NCI-H446 treated with DMSO at 0.1 percent for 48 hours (cell line): ENCODE measurements around the gene NR5A2.

ENCODE experiments used
- DNase-seq: peaks from one replicate; lab custom pipeline; 2025; lab: John Stamatoyannopoulos, UW

Gene NR5A2

DNA sequence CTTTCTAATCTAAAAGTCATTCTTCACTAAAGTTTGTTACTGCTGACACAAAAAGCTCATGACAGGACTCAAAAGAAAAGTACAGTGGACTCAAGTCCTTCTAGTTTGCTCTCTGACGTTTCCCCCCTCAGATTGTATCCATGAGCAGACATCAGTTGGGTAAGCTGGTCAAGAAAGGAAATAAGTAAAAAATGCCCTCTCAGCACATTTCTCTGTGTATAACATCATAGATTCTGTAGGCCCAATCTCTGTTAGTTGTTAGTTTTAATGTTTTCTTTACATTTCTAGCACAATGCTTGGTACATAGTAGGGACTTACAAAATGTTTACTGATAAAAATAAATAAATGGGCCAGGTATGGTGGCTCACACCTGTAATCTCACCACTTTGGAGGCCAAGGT lies 96.8 kb downstream of the NR5A2 start:
- DNase-seq, result no peak

DNA sequence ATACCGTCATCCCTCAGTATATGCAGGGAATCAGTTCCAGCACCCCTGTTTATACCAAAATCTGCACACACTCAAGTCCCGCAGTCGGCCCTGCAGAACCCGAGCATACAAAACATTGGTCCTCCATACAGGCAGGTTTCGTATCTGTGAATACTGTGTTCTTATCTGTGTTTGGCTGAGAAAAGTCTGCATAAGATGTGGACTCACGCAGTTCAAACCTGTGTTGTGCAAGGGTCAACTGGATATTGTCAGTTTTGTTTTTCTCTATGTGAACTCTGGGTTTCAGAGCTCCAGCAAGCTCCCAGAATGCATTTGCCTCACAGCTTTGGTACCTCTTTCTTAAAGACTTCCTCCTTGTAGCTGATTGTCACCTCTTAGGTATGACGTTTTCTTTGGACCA lies 100.6 kb downstream of the NR5A2 start:
- no peak for DNase-seq

DNA sequence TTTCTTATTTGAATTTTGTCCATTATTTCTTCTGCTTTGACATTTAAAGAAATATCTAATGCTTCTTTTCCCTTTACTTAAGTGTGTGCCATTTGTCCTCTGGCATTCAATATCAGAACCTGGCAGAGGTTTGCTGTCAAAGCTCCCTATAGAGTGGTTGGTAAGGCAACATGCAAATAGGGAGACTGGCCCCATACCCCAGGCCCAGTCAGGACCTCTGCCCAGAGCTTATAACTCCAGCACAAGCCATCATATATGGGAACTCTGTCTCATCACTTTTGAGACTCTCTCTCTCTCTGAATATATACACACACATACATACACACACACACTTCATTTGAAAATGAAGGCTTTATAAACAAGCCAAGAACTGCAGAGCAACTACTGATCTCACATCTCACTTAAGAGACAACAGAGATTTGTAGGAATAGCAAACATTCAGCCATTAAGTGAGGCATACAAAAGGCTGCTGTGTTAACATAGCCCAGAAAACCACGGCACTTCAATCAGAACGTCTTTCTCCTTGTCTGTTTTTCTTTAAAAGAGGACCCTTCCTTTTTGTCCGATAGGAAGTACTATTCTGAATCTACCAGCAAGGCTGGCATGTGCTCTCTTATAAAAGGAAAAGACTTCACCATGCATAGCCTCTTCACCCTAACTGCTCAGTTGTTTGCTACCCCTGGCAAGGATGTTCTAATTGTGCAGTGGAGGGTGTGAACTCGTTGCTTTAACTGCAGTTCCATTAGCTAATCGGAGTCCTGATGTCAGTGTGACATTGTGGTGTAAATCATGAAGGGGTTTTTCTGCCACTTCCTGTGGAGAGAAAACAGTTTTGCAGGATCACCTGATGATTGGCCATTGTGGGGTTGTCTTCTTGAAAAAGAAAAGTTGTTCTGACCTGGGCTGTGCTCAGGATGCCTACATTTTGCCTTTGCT lies 101.7 kb downstream of the NR5A2 start:
- no peak for DNase-seq

- no peak for DNase-seq
Observed at GRCh38 chr1:200130552-200130951, 103.0 kb downstream of the NR5A2 start.

DNA sequence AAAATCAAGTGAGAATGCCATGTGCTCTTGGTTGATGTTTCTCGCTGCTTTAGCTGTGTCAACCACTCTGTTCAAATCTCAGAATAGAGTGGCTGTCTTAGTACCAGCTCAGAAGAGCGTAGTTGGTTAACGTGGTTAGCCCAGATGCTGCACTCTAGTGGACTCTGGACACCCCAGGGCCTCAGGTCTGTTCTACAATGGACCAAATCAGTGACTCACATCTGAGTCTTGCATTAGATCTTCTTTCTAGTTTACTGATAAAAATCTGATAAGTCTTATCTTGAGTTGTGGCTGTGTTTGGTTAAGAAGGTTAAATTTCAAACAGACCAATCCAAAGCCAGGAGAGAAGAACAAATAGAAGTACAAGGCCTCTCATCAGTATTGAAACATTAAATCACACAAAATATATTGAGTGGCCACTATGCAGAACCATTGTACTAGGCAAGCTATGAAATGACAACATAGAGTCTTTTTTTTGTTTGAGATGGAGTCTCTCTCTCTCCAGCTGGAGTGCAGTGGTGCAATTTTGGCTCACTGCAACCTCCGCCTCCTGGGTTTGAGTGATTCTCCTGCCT lies 104.1 kb downstream of the NR5A2 start:
- DNase-seq, result no peak

- DNase-seq, result no peak
Observed at GRCh38 chr1:200133123-200133522, 105.6 kb downstream of the NR5A2 start.

GRCh38 chr1:200134116-200134515 lies 106.6 kb downstream of the NR5A2 start:
- DNase-seq, result no peak

GRCh38 chr1:200136384-200136783 lies 108.9 kb downstream of the NR5A2 start:
- DNase-seq, result no peak

DNA sequence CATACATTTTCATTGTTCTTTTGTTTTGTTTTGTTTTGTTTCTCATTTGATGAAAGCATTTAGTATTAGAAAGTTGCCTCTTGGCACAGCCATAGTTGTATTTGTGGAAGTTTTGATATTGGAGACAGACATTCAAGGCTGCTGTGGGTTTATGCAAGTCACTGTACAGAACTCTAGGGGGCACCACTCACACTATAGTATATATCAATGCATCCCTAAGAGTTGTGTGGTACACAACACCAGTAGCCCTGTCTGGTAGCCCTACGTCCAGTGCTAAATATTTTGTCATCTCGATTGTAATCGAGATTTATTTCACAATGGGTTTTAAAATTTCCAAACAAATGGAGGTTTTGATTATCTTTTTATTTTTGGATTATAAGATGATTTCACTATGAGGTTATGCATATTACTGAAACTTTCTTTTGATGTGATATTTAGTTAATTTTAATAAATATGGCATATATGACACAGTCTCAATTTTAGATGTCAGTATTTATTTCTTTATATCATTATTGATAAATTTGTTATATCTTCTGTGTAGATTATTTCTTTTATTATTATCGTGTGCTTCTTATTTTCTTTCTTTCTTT lies 112.2 kb downstream of the NR5A2 start:
- DNase-seq, result no peak

GRCh38 chr1:200143347-200143746 lies 115.8 kb downstream of the NR5A2 start:
- DNase-seq, result no peak

- DNase-seq, result no peak
Observed at GRCh38 chr1:200146100-200146499, 118.6 kb downstream of the NR5A2 start.

- no peak for DNase-seq
Observed at GRCh38 chr1:200147094-200147493, 119.6 kb downstream of the NR5A2 start.

GRCh38 chr1:200147742-200148141 lies 120.2 kb downstream of the NR5A2 start:
- DNase-seq, result no peak

DNA sequence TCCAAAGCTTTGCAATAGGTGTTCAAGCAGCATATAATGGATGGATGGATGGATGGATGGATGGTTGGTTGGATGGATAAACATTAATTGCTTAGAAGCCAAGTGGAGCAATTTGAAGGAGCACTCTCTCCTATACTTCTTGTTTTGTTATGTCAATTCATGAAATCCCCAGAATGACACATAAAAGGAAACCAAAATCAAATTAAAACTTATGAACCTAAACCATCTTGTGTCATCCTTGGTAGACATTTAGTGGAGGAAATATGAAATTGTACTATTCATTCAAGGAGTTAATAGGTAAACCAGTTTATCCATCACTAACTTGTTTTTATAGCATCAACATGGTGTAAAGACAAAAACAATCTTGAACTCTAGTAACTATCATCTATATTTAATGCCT lies 122.5 kb downstream of the NR5A2 start:
- no peak for DNase-seq

GRCh38 chr1:200150721-200151120 lies 123.2 kb downstream of the NR5A2 start:
- DNase-seq, result no peak

- DNase-seq, result no peak
Observed at GRCh38 chr1:200152336-200152735, 124.8 kb downstream of the NR5A2 start.

- no peak for DNase-seq
Observed at GRCh38 chr1:200153277-200154055, 126.0 kb downstream of the NR5A2 start.

GRCh38 chr1:200154069-200154767 lies 126.7 kb downstream of the NR5A2 start:
- no peak for DNase-seq

DNA sequence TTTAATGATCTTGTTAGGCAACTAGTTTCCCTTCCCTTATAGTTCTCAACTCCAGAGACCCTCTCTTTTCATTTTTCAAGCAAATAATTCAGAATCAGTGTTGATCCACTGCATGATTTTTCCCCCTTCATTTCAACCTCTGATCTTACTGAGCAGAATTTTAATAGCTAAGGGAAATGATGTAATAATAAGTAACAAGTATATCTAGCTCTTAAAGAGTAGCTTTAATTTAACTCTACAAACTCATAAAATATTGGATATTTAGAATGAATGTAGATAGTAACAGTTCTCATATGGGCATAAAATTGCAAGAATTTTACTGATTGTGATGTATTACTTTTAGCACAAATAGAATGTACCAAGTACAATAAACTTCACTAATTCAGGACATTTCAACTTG lies 130.2 kb downstream of the NR5A2 start:
- DNase-seq, result no peak

DNA sequence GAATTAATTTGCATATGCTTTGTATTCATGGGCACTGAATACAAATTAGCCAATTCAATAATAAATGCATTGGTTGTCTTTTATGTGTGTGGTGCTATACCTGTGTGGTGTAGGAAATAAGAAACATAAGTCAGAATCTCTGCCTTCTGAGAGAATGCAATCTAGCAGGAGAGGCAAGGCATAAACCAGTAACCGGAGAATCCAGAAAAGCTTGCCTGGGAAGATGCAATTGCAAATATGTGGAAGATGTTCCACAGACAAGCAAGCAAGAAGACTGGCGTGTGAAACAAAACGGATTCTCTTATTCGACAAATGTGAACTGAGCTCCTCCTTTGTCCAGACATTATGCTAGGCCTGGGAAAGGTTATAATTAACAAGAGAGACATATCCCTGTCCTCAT lies 134.3 kb downstream of the NR5A2 start:
- no peak for DNase-seq

- no peak for DNase-seq
Observed at GRCh38 chr1:200162258-200162657, 134.7 kb downstream of the NR5A2 start.

- DNase-seq, result no peak
Observed at GRCh38 chr1:200162877-200163276, 135.4 kb downstream of the NR5A2 start.
